Dermis microvascular lymphatic vessel endothelial cell (primary cell): Measurements from ENCODE around the gene CHRNA1. TPM values are rescaled to one million over a fixed set of nuclear protein-coding genes. Genes with fewer than 3 reads are reported as not detected.
"Not testable (repeated sequence)": the region's sequence is repeated elsewhere in the genome, so short reads cannot be mapped to it uniquely, and the experiment has no call there.

Source experiments
- DNase-seq, 2 donors: peaks; one replicate each; pipeline versions ENCODE4 v3.0.0 to v3.0.0-alpha.2; 2010; ENCODE audit warnings: low read depth in 2 of 2
- total RNA-seq: library from RNA; depleted of rRNA; stranded (reverse); fragments of >200 nt; gene quantifications from 2 replicates; pipeline ENCODE4 v1.2.1, GENCODE V29; 2014

The CHRNA1 gene
- total RNA-seq, 1 donor from 2014 or later = 0.90 TPM

DNA sequence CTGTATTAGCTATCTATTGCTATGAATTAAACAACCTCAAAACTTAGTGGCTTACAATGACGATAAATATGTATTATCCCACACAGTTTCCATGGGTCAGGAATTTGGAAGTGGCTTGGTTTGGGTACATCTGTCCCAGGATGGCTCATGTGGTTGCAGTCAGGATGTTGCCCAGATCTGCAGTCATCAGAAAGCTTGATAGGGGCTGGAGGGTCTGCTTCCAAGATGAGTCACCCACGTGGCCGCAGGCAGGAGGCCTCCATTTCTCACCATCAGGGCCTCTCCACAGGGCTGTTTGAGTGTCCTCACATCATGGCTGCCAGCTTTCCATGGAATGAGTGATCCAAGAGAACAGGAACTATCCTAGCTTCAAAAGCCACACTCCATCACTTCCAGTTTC is 46.4 kb downstream of the CHRNA1 start:
- no peak for DNase-seq

DNA sequence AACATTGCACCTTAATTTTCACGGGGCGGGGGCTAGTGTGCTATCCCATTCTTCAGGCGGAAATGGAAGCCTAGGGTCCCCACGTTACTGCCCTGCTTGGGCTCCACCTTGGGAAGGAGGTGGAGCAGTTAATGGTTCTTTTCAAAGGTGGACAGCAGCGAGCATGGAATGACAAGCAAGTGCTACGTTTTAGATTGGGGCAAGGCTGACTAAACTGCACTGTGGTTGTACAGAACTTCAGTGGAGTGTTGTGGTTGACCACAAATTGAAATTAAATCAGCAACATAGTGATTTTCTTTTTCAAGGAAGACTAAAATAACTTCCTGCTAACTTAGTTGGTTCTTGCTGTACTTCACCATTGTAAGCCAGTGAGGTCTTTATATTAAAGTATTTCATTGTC is 47.0 kb downstream of the CHRNA1 start:
- DNase-seq = no peak

DNA sequence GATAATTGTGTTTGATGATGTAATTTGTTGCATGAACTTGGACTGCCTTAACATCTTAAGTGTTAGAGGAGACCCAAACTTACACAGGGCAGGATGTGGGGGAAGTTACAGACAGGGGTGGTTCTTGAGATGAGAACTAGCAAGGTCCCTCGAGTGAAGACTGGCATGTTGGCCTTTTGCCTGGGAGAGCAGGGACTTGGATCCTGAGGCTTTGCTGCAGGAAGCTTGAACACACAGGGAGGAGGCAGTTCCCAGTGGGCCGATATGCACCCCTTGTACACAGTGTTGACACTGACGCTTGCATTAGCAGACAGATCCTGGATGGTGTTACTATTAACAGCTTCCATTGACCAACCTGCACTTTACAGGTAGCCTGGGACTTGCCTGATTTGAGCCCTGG is 47.5 kb downstream of the CHRNA1 start:
- DNase-seq = no peak

DNA sequence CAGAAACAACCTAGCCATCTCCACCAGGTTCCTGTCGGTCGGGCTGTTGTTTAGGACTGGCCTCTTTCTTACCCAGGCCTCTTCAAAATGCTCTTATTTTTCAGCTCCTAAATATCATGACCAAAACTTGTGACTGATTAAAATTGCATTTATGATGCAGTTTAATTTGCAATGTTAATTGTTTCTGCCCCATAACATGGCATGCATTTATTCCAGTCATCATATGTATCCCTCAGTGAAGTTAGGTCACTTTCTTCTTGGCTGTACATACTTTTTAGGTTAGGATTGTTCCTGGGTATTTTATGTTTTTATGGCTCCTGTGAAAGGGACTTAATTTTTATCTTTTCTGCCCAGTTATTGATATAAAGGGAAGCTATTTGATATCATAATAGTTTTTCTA is 50.6 kb downstream of the CHRNA1 start:
- no peak for DNase-seq

DNA sequence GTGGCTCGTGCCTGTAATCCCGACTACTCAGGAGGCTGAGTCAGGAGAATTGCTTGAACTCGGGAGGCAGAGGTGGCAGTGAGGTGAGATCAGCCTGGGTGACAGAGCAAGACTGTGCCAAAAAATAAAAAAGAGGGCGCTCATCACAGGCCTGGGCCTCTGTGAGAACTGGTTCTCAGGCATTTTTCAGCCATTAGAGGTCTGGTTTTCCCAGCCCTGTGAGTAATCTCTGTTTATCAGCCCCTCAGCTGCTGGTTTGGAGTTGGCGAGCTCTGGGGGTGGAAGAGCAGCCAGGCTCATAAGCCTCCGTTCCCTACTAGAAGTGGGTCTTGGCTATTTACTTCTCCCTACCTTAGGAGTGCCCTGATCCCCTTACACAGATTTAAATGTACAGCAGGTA is 53.1 kb downstream of the CHRNA1 start:
- no peak for DNase-seq

DNA sequence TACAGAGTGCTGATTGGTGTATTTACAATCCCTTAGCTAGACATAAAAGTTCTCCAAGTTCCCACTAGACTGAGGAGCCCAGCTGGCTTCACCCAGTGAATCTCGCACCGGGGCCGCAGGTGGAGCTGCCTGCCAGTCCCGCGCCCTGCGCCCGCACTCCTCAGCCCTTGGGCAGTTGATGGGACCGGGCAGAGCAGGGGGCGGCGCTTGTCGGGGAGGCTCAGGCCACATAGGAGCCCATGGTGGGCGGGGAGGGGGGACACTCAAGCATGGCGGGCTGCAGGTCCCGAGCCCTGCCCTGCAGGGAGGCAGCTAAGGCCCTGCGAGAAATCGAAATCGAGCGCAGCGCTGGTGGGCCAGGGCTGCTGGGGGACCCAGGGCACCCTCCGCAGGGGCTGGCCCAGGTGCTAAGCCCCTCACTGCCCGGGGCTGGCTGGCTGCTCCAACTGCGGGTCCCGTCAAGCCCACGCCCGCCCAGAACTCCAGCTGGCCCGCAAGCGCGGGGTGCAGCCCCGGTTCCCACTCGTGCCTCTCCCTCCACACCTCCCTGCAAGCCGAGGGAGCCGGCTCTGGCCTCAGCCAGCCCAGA is 54.8 kb downstream of the CHRNA1 start:
- DNase-seq = not testable (repeated sequence)

DNA sequence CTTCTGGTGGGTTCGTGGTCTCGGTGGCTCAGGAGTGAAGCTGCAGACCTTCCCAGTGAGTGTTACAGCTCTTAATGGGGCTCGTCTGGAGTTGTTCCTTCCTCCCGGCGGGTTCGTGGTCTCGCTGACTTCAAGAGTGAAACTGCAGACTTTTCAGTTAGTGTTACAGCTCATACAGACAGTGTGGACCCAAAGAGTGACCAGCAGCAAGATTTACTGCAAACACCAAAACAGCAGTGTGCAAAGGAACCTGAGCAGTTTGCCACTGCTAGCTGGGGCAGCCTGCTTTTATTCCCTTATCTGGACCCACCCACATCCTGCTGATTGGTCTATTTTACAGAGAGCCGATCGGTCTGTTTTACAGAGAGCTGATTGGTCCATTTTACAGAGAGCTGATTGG is 55.6 kb downstream of the CHRNA1 start:
- DNase-seq = no peak

DNA sequence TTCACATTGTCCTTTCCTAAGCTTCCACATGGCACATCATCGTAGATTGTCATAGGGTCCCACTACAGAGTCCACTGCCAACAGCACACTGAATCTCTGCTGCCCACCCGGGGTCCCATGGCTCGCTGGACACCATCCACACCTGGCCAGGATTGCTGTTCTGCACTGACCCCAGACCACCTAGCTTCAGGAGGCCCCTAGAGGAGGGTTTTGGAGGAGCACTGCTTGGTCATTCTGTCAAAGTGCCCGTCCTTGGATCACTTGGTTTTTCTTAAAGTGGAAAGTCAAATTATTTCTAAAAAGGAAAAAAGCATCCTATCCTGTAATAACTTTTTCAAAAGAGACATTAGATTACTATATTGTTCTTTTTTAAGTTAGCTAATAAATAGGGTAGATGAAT is 59.0 kb downstream of the CHRNA1 start:
- no peak for DNase-seq

DNA sequence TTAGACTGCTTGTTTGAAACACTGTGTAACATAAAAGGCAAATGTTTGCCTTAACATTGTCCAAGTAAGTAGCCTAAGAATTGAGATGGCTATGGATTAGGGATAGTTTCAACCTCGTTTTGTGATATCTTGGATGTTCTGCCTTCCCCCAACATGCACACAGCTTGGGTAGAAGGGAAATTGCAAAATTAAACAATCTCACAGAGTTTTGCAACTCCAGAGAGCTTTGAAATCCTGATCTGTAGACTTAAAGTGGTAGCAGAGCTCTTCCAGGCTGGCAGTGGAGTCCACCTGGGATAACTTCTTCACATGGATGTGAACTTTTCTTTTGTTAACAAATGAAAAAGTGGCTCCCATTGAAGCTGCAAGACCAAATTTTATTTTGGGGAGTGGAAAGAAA is 59.6 kb downstream of the CHRNA1 start:
- DNase-seq = no peak

DNA sequence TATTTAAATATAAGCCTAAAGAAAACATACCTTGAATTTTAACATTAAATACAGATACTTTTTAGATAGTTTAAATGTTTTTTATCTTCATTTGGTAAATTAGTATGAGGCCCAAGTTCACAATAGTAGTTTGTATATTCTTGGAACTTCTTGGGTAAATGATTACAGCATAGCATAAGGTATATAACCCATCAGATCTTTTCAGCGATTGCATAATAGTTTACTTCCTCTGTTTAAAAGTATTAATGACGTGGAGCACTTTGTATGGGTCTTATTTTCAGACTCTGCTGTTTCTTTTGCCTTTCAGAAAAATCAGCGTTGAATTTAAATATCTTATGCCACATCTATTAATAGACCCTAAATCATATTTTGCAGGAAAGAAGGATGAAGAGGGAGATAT is 60.2 kb downstream of the CHRNA1 start:
- DNase-seq = no peak

DNA sequence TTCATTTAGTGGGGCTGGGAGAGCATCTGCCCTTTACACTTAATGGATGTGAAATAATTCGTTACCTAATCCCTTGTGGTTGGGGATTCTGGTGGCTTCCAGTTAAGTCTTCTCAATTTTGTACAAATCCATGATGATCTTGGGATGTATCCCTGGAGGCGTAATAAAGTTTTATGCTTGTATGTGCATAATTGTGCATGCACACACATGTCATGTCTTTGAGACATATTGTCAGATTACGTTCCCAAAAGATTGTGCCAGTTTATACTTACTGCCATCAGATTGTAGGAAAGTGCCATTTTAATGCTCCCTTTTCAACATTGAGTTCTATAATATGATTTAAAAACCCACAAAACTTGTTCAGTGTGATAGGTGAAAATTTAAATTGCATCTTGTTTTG is 60.8 kb downstream of the CHRNA1 start:
- DNase-seq = no peak

DNA sequence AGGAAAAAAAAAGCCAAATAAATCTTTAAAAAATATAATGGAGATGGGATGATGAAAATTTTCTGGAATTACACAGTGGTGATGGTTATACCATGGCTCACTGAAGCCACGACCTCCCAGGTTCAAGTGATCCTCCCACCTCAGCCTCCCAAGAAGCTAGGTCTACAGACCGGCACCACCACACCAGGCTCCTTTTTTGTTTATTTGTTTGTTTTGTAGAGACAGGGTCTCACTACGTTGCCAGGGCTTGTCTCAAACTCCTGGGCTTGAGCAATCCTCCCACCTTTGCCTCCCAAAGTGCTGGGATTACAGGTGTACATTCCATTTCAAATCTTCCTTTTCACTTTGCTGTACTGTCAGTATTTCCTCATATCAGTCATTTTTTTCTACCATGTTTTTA is 61.7 kb downstream of the CHRNA1 start:
- DNase-seq = no peak

DNA sequence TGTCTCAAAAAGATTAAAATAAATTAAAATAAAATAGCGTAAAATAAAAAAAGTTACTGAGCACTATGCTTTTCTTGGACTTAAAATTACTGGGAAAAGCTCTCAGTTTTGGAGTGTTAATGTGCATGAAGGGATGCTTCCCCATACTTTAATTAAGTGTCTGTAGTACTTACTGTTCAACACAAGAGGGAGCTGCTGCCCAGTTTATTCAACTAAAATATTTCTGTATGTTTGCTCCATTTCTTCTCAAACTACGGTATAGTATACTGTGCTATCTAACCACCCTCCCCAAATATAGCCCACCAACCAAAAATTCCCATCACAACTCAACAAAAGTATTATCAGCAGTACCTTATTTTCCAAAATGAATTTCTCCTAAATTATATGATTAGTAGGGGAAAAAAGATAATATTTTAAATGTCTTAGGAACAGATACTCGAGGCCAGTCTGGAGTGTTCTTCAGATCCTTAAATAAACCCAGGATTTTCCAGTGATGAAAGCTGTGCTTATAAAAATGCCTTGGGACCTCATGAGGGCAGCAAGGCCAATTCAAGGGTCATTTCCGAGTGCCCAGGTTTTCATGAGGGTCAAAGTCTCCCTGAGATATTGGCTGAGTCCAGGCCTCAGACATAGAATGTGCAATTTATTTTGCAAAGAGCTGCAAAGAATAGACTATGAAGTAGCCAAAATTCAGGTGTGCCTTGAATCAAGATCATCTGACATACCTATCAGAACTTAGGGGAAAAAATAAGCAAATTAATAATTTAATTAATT is 64.1 kb downstream of the CHRNA1 start:
- peak; percentile 42 to 56 for DNase-seq

Other genes with a start within 250 kb of the CHRNA1 start
- 7.8 and 13.9 TPM in 2 replicates for gene WIPF1, start 166.7 kb downstream of the CHRNA1 start, total RNA-seq
- gene CHN1, start 240.9 kb upstream of the CHRNA1 start, total RNA-seq = 9.8 and 9.9 TPM in 2 replicates